GM12801 (cell line): ENCODE data around the gene CRYBG1.

Source experiments
- CTCF ChIP-seq: IDR thresholded peaks from one replicate; pipeline ENCODE4 v1.5.1; 2011; ENCODE audit warnings: control low read depth; ENCODE audit not compliant: insufficient read length; ENCODE audit errors: extremely low read depth

CRYBG1 gene

DNA sequence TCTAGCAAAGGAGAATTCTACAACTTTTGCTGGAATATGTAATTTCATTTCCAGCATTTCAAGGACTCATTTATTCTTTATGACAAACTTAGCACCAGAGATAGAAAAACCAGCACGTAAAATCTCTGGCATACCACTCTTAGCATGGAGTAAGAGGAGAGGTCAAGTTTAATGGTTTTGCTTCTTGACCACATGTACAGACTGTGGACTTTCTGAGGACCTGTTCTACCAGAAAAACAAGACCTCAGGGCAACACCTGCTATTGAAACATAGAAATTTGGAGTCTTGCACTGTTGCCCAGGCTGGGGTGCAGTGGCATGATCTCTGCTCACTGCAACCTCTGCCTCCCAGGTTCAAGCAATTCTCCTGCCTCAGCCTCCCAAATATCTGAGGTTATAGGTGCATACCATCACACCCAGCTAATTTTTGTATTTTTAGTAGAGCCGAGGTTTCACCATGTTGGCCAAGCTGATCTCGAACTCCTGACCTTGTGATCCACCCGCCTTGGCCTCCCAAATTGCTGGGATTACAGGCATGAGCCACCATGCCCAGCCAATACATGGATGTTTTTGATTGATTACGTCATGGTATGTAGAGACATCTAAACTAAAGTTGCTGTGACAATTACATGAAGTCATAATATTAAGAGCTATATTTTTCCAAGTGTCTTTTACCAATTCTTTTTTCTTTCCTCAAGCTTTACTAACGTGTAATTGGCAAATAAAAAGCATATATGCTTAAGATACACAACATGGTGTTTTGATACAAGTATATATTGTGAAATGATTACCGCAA is 36.1 kb downstream of the CRYBG1 start:
- no peak for TF ChIP-seq CTCF

- TF ChIP-seq CTCF = no peak
Measured at GRCh38 chr6:106397431-106397830, 36.9 kb downstream of the CRYBG1 start.

GRCh38 chr6:106398621-106399020 is 38.1 kb downstream of the CRYBG1 start:
- TF ChIP-seq CTCF = no peak

GRCh38 chr6:106411056-106411455 is 50.5 kb downstream of the CRYBG1 start:
- no peak for TF ChIP-seq CTCF

DNA sequence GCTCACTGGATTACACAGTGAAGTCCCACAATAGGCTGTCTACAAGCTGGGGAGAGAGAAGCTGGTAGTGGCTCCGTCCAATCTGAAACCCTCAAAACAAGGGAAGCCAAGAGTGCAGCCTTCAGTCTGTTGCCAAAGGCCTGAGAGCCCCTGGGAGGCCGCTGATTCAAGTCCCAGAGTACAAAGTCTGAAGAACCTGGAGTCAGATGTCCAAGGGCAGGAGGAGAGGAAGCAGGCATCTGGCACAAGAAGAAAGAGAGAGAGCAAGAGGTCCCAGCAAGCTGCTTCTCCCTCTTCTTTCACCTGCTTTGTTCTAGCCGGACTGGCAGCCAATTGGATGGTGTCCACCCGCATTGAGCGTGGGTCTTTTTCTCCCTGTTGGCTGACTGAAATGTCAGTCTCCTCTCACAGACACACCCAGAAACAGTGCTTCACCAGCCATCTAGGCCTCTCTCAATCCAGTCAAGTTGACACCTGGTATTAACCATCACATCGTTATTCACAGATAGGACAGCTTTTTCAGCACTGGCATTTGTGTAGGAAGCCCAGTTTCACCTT is 51.2 kb downstream of the CRYBG1 start:
- no peak for TF ChIP-seq CTCF

DNA sequence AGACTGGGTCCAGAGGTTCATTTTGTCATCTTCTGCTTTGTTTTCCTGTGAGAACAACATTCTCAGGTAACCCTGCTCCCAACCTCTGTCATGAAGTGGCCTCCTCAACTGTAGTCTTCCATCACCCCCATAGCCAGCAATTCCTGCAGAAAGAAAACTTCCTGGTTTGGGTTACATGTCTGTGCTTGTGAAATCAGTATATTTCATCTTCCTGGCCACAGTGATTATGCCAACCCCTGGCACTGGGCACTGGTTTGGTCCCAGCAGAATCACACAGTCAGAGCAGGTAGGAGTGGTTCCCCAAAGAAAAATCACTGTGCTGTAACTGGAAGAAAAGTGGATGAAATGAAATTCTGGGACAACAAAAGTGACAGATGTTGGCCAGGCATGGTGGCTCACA is 52.5 kb downstream of the CRYBG1 start:
- TF ChIP-seq CTCF = no peak

DNA sequence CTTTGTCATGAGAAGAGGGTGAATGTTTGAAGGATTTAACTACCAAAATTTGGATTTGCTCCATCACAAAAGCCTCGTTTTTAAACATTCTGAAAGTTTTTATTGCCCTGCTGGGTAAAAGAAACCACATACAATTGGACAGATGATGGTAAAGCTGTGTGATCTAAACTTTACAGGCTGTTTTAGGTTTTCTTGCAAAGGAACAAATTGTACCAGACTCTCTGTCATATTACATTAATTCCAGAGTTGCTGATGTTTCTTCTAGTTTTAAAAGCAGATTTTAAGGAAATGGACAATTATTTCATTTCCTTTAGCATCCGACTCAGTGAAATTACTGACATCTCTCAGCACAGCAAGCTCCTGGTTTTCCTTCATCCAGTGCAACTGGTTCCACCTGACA is 53.2 kb downstream of the CRYBG1 start:
- no peak for TF ChIP-seq CTCF
